ENCODE data around the gene PMFBP1.

Gene PMFBP1

GRCh38 chr16:72122916-72123315 lies 49.0 kb downstream of the PMFBP1 start:
- Histone ChIP-seq H3K27me3 (ENCODE audit: control insufficient read depth, insufficient read depth, low read length) (no peaks in the 10 kb centered on the region), H3K27ac (ENCODE audit: low read length) (no peak overlapping the region), H3K4me1 (ENCODE audit: control insufficient read depth, insufficient read depth, low read length) (peaks cover 4% of the 10 kb centered on the region), H3K36me3 (ENCODE audit: control insufficient read depth, insufficient read depth, low read length) (no peaks in the 10 kb centered on the region), H3K4me3 (ENCODE audit: low read length) (no peak overlapping the region), H3K9me3 (ENCODE audit: control insufficient read depth, insufficient read depth, low read length) (no peaks in the 10 kb centered on the region)
- DNase-seq (ENCODE audit: low read depth, low spot score), result no peak
- no CpG with 5 or more reads among the region's 11 CpGs for WGBS (ENCODE audit: insufficient coverage, insufficient read length)

- Histone ChIP-seq H3K4me3 (ENCODE audit: low read length) (no peak overlapping the region), H3K36me3 (ENCODE audit: control insufficient read depth, insufficient read depth, low read length) (no peaks in the 10 kb centered on the region), H3K27me3 (ENCODE audit: control insufficient read depth, insufficient read depth, low read length) (no peaks in the 10 kb centered on the region), H3K27ac (ENCODE audit: low read length) (no peak overlapping the region), H3K4me1 (ENCODE audit: control insufficient read depth, insufficient read depth, low read length) (peaks cover 4% of the 10 kb centered on the region), H3K9me3 (ENCODE audit: control insufficient read depth, insufficient read depth, low read length) (no peaks in the 10 kb centered on the region)
- DNase-seq (ENCODE audit: low read depth, low spot score), result no peak
- no CpG with 5 or more reads among the region's 2 CpGs for WGBS (ENCODE audit: insufficient coverage, insufficient read length)
These were observed 49.6 kb downstream of the PMFBP1 start for GRCh38 chr16:72122308-72122707.

GRCh38 chr16:72120026-72120425 lies 51.9 kb downstream of the PMFBP1 start:
- Histone ChIP-seq H3K27ac (ENCODE audit: low read length) (no peak overlapping the region), H3K27me3 (ENCODE audit: control insufficient read depth, insufficient read depth, low read length) (no peaks in the 10 kb centered on the region), H3K36me3 (ENCODE audit: control insufficient read depth, insufficient read depth, low read length) (no peaks in the 10 kb centered on the region), H3K4me3 (ENCODE audit: low read length) (no peak overlapping the region), H3K9me3 (ENCODE audit: control insufficient read depth, insufficient read depth, low read length) (no peaks in the 10 kb centered on the region), H3K4me1 (ENCODE audit: control insufficient read depth, insufficient read depth, low read length) (no peaks in the 10 kb centered on the region; the same call in 1 of the 2 replicates)
- DNase-seq (ENCODE audit: low read depth, low spot score), result no peak
- WGBS (ENCODE audit: insufficient coverage, insufficient read length), result no CpG with 5 or more reads among the region's 5 CpGs

GRCh38 chr16:72113616-72113945 lies 58.4 kb downstream of the PMFBP1 start:
- no peaks in the 10 kb centered on the region for H3K9me3 ChIP-seq (ENCODE audit: control insufficient read depth, insufficient read depth, low read length)
- no peaks in the 10 kb centered on the region for H3K4me1 ChIP-seq (ENCODE audit: control insufficient read depth, insufficient read depth, low read length)
- H3K36me3 ChIP-seq (ENCODE audit: control insufficient read depth, insufficient read depth, low read length), result peaks cover 12% of the 10 kb centered on the region
- H3K27me3 ChIP-seq (ENCODE audit: control insufficient read depth, insufficient read depth, low read length), result no peaks in the 10 kb centered on the region
- no peak overlapping the region for H3K27ac ChIP-seq (ENCODE audit: low read length)
- H3K4me3 ChIP-seq (ENCODE audit: low read length), result no peak overlapping the region
- DNase-seq (ENCODE audit: low read depth, low spot score), result no peak

GRCh38 chr16:72112906-72113615 lies 58.9 kb downstream of the PMFBP1 start:
- Histone ChIP-seq H3K9me3 (ENCODE audit: control insufficient read depth, insufficient read depth, low read length) (no peaks in the 10 kb centered on the region), H3K4me1 (ENCODE audit: control insufficient read depth, insufficient read depth, low read length) (no peaks in the 10 kb centered on the region), H3K36me3 (ENCODE audit: control insufficient read depth, insufficient read depth, low read length) (peaks cover 17% of the 10 kb centered on the region), H3K4me3 (ENCODE audit: low read length) (no peak overlapping the region), H3K27me3 (ENCODE audit: control insufficient read depth, insufficient read depth, low read length) (no peaks in the 10 kb centered on the region), H3K27ac (ENCODE audit: low read length) (no peak overlapping the region)
- no peak for DNase-seq (ENCODE audit: low read depth, low spot score)
- no CpG with 5 or more reads among the region's 7 CpGs for WGBS (ENCODE audit: insufficient coverage, insufficient read length)

GRCh38 chr16:72112452-72112792 lies 59.5 kb downstream of the PMFBP1 start:
- WGBS (ENCODE audit: insufficient coverage, insufficient read length), result no CpG with 5 or more reads among the region's 15 CpGs
- Histone ChIP-seq H3K9me3 (ENCODE audit: control insufficient read depth, insufficient read depth, low read length) (no peaks in the 10 kb centered on the region), H3K4me1 (ENCODE audit: control insufficient read depth, insufficient read depth, low read length) (no peaks in the 10 kb centered on the region), H3K27ac (ENCODE audit: low read length) (no peak overlapping the region), H3K27me3 (ENCODE audit: control insufficient read depth, insufficient read depth, low read length) (no peaks in the 10 kb centered on the region), H3K36me3 (ENCODE audit: control insufficient read depth, insufficient read depth, low read length) (peaks cover 21% of the 10 kb centered on the region), H3K4me3 (ENCODE audit: low read length) (no peak overlapping the region)
- no peak for DNase-seq (ENCODE audit: low read depth, low spot score)

GRCh38 chr16:72111657-72112451 lies 60.1 kb downstream of the PMFBP1 start:
- Histone ChIP-seq H3K4me3 (ENCODE audit: low read length) (no peak overlapping the region), H3K36me3 (ENCODE audit: control insufficient read depth, insufficient read depth, low read length) (peaks cover 24% of the 10 kb centered on the region), H3K27me3 (ENCODE audit: control insufficient read depth, insufficient read depth, low read length) (no peaks in the 10 kb centered on the region), H3K9me3 (ENCODE audit: control insufficient read depth, insufficient read depth, low read length) (no peaks in the 10 kb centered on the region), H3K4me1 (ENCODE audit: control insufficient read depth, insufficient read depth, low read length) (no peaks in the 10 kb centered on the region), H3K27ac (ENCODE audit: low read length) (no peak overlapping the region)
- WGBS (ENCODE audit: insufficient coverage, insufficient read length), result no CpG with 5 or more reads among the region's 19 CpGs
- DNase-seq (ENCODE audit: low read depth, low spot score), result no peak

GRCh38 chr16:72110662-72111615 lies 61.0 kb downstream of the PMFBP1 start:
- Histone ChIP-seq H3K27ac (ENCODE audit: low read length) (no peak overlapping the region), H3K27me3 (ENCODE audit: control insufficient read depth, insufficient read depth, low read length) (no peaks in the 10 kb centered on the region), H3K4me3 (ENCODE audit: low read length) (no peak overlapping the region), H3K4me1 (ENCODE audit: control insufficient read depth, insufficient read depth, low read length) (no peaks in the 10 kb centered on the region), H3K9me3 (ENCODE audit: control insufficient read depth, insufficient read depth, low read length) (no peaks in the 10 kb centered on the region), H3K36me3 (ENCODE audit: control insufficient read depth, insufficient read depth, low read length) (peaks cover 30% of the 10 kb centered on the region)
- WGBS (ENCODE audit: insufficient coverage, insufficient read length), result no CpG with 5 or more reads among the region's 23 CpGs
- DNase-seq (ENCODE audit: low read depth, low spot score), result no peak

- peaks cover 39% of the 10 kb centered on the region for H3K36me3 ChIP-seq (ENCODE audit: control insufficient read depth, insufficient read depth, low read length)
- no peak for DNase-seq (ENCODE audit: low read depth, low spot score)
- no peak overlapping the region for H3K4me3 ChIP-seq (ENCODE audit: low read length)
- no peaks in the 10 kb centered on the region for H3K27me3 ChIP-seq (ENCODE audit: control insufficient read depth, insufficient read depth, low read length)
- no peak overlapping the region for H3K27ac ChIP-seq (ENCODE audit: low read length)
- no peaks in the 10 kb centered on the region for H3K4me1 ChIP-seq (ENCODE audit: control insufficient read depth, insufficient read depth, low read length)
- no peaks in the 10 kb centered on the region for H3K9me3 ChIP-seq (ENCODE audit: control insufficient read depth, insufficient read depth, low read length)
- no CpG with 5 or more reads among the region's 12 CpGs for WGBS (ENCODE audit: insufficient coverage, insufficient read length)
These were observed 61.9 kb downstream of the PMFBP1 start for GRCh38 chr16:72109966-72110530.

GRCh38 chr16:72109300-72109699 lies 62.7 kb downstream of the PMFBP1 start:
- no CpG with 5 or more reads among the region's 12 CpGs for WGBS (ENCODE audit: insufficient coverage, insufficient read length)
- Histone ChIP-seq H3K9me3 (ENCODE audit: control insufficient read depth, insufficient read depth, low read length) (no peaks in the 10 kb centered on the region), H3K27ac (ENCODE audit: low read length) (no peak overlapping the region), H3K36me3 (ENCODE audit: control insufficient read depth, insufficient read depth, low read length) (peaks cover 47% of the 10 kb centered on the region), H3K4me1 (ENCODE audit: control insufficient read depth, insufficient read depth, low read length) (no peaks in the 10 kb centered on the region), H3K4me3 (ENCODE audit: low read length) (no peak overlapping the region), H3K27me3 (ENCODE audit: control insufficient read depth, insufficient read depth, low read length) (no peaks in the 10 kb centered on the region)
- DNase-seq (ENCODE audit: low read depth, low spot score), result no peak

Measured in iPS DF 6.9 (cell line).